K562 (cell line): ENCODE data around the gene ANKRD49. TPM values are rescaled to one million over a fixed set of nuclear protein-coding genes. Genes with fewer than 3 reads are reported as not detected.

Experiments used
- BDP1 ChIP-seq: IDR thresholded peaks from 3 replicates; pipeline ENCODE4 v1.6.1; 2011; ENCODE audit not compliant: insufficient read length, insufficient read depth
- CC2D1A ChIP-seq: fragments of 450-650 bp; IDR thresholded peaks from 2 replicates; pipeline ENCODE4 v1.6.1; 2017; ENCODE audit warnings: mild to moderate bottlenecking
- ESRRB ChIP-seq: fragments of 250-450 bp; sonication (Bioruptor Pico); IDR thresholded peaks from 2 replicates; pipeline ENCODE4 v1.5.0; 2020; ENCODE audit warnings: mild to moderate bottlenecking, moderate library complexity, borderline replicate concordance
- ETV1 ChIP-seq: fragments of 450-650 bp; conservative IDR thresholded peaks from 2 replicates; pipeline ENCODE4 v1.6.1; 2016; ENCODE audit warnings: missing genetic modification characterization, control low read depth, low read depth, missing compliant biosample characterization
- ETV6 ChIP-seq, 3 experiments: fragments of 150-350 bp in 1 of 3; sonication (generic) in 1 of 3; formaldehyde crosslinking in 1 of 3; IDR thresholded peaks; 2 replicates each; pipeline versions ENCODE4 v1.6.1 to v1.8.0; 2014 to 2022; ENCODE audit warnings: borderline replicate concordance in 2 of 3, low read depth in 2 of 3, antibody characterized with exemption in 1 of 3, low read length in 1 of 3, mild to moderate bottlenecking in 1 of 3, missing genetic modification reagents in 1 of 3
- GATAD2B ChIP-seq: fragments of 450-650 bp; IDR thresholded peaks from 2 replicates; pipeline ENCODE4 v1.6.1; 2017; ENCODE audit warnings: mild to moderate bottlenecking, borderline replicate concordance
- HNRNPUL1 ChIP-seq: fragments of 200-400 bp; formaldehyde crosslinking; IDR thresholded peaks from 2 replicates; pipeline ENCODE4 v1.6.1; 2017; ENCODE audit warnings: low read length
- ILF3 ChIP-seq: fragments of 450-650 bp; IDR thresholded peaks from 2 replicates; pipeline ENCODE4 v1.6.1; 2018; ENCODE audit warnings: antibody characterized with exemption, mild to moderate bottlenecking, moderate library complexity, borderline replicate concordance
- KDM1A ChIP-seq, 2 experiments: fragments of 450-650 bp; IDR thresholded peaks; 2 replicates each; pipeline ENCODE4 v1.6.1; 2016; ENCODE audit warnings: mild to moderate bottlenecking in 2 of 2
- MBD2 ChIP-seq: sonication (generic); IDR thresholded peaks from 2 replicates; pipeline ENCODE4 v1.6.1; 2016; ENCODE audit warnings: low read depth, borderline replicate concordance
- MEIS2 ChIP-seq: fragments of 450-650 bp; IDR thresholded peaks from 2 replicates; pipeline ENCODE4 v1.6.1; 2014; ENCODE audit warnings: mild to moderate bottlenecking; ENCODE audit not compliant: partially characterized antibody
- POLR2H ChIP-seq: IDR thresholded peaks from 2 replicates; pipeline ENCODE4 v1.6.1; 2016; ENCODE audit warnings: missing genetic modification characterization, low read depth, mild to moderate bottlenecking, control low read depth, missing compliant biosample characterization, moderate library complexity
- POLR3A ChIP-seq: IDR thresholded peaks from 2 replicates; pipeline ENCODE4 v1.6.1; 2011; ENCODE audit warnings: borderline replicate concordance, mild to moderate bottlenecking, moderate library complexity; ENCODE audit not compliant: insufficient read length, insufficient read depth; ENCODE audit errors: extremely low read depth
- PRDM10 ChIP-seq: fragments of 450-650 bp; IDR thresholded peaks from 2 replicates; pipeline ENCODE4 v1.6.1; 2018; ENCODE audit not compliant: partially characterized antibody
- TBP ChIP-seq: optimal IDR thresholded peaks from 2 replicates; pipeline ENCODE3; 2011; ENCODE audit warnings: low read depth, low read length, improper control_type of control experiment
- TFAM ChIP-seq: fragments of 250-450 bp; sonication (Bioruptor Pico); conservative IDR thresholded peaks from 2 replicates; pipeline ENCODE4 v1.5.0; 2021; ENCODE audit warnings: mild to moderate bottlenecking, moderate library complexity
- ZBTB7A ChIP-seq: IDR thresholded peaks from 2 replicates; pipeline ENCODE4 v1.6.1; 2011; ENCODE audit warnings: low read depth, mild to moderate bottlenecking, low read length, moderate library complexity, borderline replicate concordance; ENCODE audit not compliant: control insufficient read depth
- ZNF175 ChIP-seq: fragments of 200-800 bp; sonication (Bioruptor generic); IDR thresholded peaks from 2 replicates; pipeline ENCODE4 v1.6.1; 2016; ENCODE audit warnings: low read depth, mild to moderate bottlenecking, missing genetic modification characterization, missing compliant biosample characterization
- polyA plus RNA-seq, 8 experiments: library from polyadenylated mRNA; depleted of rRNA in 4 of 8; stranded (reverse) in 5 of 8; unstranded in 3 of 8; fragments of >200 nt; fragmentation: Nextera tagmentation in 2 of 8; fragmentation: Illumina TruSeq in 1 of 8; extraction: Ambion mirVana in 2 of 8; extraction: Trizol in 1 of 8; gene quantifications; 2 replicates each; pipeline versions ENCODE4 v1.2.1 to v1.2.3, GENCODE V29; 2011 to 2014; ENCODE audit warnings: inconsistent platforms in 1 of 8, missing spikeins in 1 of 8
- total RNA-seq, 7 experiments: library from RNA; depleted of rRNA in 6 of 7; stranded (reverse); fragments of >200 nt in 6 of 7; fragmentation: Illumina TruSeq in 2 of 7; extraction: Trizol in 2 of 7; gene quantifications; 2 replicates each; pipeline versions ENCODE4 v1.2.1 to v1.2.3, GENCODE V29; 2011 to 2021; ENCODE audit warnings: low replicate concordance in 1 of 7
- TF ChIP-seq, protein P1 (sequence below): fragments of 450-650 bp; IDR thresholded peaks from 2 replicates; pipeline ENCODE4 v1.6.1; 2016; ENCODE audit warnings: antibody characterized with exemption
- TF ChIP-seq, protein P2 (sequence below): fragments of 250-450 bp; sonication (Bioruptor Pico); IDR thresholded peaks from 2 replicates; pipeline ENCODE4 v1.9.0; 2021; ENCODE audit warnings: mild to moderate bottlenecking

The ANKRD49 gene
- total and polyA plus RNA-seq, 9 of the 15 experiments (the other 6 are each of a cell fraction or from before 2014, with no cell fraction given) = 13.4 to 43.5 (median 30.6) TPM

DNA sequence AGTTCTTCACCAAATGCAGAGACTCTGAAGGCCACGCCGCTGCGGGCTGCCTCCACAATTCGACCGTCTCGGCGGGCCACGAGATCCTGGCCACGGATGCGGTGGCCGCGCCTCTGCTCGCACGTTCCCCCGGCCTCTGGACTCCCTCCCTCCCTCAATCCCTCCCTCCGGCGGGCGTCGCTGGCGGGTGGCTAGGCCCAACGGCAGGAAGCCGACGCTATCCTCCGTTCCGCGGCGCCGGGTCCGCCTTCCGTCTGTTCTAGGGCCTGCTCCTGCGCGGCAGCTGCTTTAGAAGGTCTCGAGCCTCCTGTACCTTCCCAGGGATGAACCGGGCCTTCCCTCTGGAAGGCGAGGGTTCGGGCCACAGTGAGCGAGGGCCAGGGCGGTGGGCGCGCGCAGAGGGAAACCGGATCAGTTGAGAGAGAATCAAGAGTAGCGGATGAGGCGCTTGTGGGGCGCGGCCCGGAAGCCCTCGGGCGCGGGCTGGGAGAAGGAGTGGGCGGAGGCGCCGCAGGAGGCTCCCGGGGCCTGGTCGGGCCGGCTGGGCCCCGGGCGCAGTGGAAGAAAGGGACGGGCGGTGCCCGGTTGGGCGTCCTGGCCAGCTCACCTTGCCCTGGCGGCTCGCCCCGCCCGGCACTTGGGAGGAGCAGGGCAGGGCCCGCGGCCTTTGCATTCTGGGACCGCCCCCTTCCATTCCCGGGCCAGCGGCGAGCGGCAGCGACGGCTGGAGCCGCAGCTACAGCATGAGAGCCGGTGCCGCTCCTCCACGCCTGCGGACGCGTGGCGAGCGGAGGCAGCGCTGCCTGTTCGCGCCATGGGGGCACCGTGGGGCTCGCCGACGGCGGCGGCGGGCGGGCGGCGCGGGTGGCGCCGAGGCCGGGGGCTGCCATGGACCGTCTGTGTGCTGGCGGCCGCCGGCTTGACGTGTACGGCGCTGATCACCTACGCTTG lies 50.2 kb downstream of the ANKRD49 start, which contains the start of gene FUT4 (continued):
- TF ChIP-seq PRDM10 = peak; percentile 30
- TF ChIP-seq ESRRB (CRISPR knock-in tag) = no peak
- TF ChIP-seq, protein P1, sequence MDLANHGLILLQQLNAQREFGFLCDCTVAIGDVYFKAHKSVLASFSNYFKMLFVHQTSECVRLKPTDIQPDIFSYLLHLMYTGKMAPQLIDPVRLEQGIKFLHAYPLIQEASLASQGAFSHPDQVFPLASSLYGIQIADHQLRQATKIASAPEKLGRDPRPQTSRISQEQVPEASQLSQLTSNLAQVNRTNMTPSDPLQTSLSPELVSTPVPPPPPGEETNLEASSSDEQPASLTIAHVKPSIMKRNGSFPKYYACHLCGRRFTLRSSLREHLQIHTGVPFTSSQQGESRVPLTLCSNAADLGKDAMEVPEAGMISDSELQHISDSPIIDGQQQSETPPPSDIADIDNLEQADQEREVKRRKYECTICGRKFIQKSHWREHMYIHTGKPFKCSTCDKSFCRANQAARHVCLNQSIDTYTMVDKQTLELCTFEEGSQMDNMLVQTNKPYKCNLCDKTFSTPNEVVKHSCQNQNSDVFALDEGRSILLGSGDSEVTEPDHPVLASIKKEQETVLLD = peak; percentile 81
- peak in 1 of 2 experiments; percentile 32; a peak in 1 of 4 replicates for TF ChIP-seq KDM1A (IDR thresholded peaks at IDR 0.05)
- TF ChIP-seq ETV6 (IDR thresholded peaks at IDR 0.05; ENCODE audit: borderline replicate concordance in 1 of 2, low read depth in 2 of 2, low read length in 1 of 2) = no peak
- peak; percentile 21; the same call in 1 of the 2 replicates for TF ChIP-seq ETV6 (CRISPR knock-in tag; IDR thresholded peaks at IDR 0.05; ENCODE audit: borderline replicate concordance)
- 0 out of 2 replicates have a peak, but pooled peaks have one; percentile 36 for TF ChIP-seq ZNF175
- TF ChIP-seq POLR2H = peak; percentile 86
- TF ChIP-seq BDP1 = no peak
- no peak for TF ChIP-seq MEIS2
- TF ChIP-seq CC2D1A = 0 out of 2 replicates have a peak, but pooled peaks have one; percentile 28
- TF ChIP-seq TFAM = no peak
- peak; percentile 70 for TF ChIP-seq TBP
- peak; percentile 81 for TF ChIP-seq ETV1
- peak; percentile 19; the same call in 1 of the 2 replicates for TF ChIP-seq ZBTB7A
- TF ChIP-seq GATAD2B = peak; percentile 48; the same call in 1 of the 2 replicates
- no peak; the same call in 1 of the 2 replicates for TF ChIP-seq ILF3
- peak; percentile 49; the same call in 1 of the 2 replicates for TF ChIP-seq MBD2
- TF ChIP-seq HNRNPUL1 = no peak
- no peak for TF ChIP-seq POLR3A
- TF ChIP-seq, protein P2, sequence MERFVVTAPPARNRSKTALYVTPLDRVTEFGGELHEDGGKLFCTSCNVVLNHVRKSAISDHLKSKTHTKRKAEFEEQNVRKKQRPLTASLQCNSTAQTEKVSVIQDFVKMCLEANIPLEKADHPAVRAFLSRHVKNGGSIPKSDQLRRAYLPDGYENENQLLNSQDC (CRISPR knock-in tag) = no peak
